ENCODE results near the gene BCAS3.
"Not testable (repeated sequence)": the region's sequence is repeated elsewhere in the genome, so short reads cannot be mapped to it uniquely, and the experiment has no call there.

BCAS3 gene

DNA sequence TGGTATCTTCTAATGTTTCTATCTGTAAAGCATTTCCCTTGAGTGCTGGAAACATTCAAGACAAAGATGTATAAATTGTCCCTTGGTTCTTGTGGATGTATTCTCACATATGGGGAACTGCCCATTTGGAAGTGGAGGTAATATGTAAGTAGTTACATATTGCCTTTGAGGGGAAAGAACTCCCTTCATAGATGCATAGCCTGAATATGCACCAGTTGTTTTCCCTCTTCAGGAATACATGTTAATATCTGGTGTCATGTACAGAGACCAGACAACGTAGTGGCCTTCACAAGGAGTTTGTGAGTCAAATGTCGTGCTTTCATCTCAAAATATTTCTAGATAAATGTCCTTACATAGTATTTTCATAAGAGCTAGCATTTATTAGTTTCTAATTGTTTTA is 213.5 kb downstream of the BCAS3 start:
- no peak for DNase-seq

- DNase-seq, result no peak
These were observed 215.8 kb downstream of the BCAS3 start for GRCh38 chr17:60893475-60893874.

DNA sequence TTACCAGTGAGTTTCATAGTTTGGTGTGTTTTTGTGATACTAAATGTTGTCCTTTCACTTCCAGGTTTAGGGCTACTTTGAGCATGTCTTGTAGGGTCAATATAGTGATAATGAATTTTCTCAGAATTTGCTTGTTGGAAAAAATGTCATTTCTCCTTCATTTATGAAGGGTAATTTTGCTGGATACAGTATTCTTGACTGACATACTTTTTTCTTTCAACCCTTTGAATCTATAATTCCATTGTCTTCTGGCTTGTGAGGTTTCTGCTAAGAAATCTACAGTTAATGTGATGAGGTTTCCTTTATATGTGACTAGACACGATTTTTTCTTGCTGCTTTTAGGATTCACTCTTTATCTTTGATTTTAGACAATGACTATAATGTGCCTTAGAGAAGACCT is 219.3 kb downstream of the BCAS3 start:
- no peak for DNase-seq

DNA sequence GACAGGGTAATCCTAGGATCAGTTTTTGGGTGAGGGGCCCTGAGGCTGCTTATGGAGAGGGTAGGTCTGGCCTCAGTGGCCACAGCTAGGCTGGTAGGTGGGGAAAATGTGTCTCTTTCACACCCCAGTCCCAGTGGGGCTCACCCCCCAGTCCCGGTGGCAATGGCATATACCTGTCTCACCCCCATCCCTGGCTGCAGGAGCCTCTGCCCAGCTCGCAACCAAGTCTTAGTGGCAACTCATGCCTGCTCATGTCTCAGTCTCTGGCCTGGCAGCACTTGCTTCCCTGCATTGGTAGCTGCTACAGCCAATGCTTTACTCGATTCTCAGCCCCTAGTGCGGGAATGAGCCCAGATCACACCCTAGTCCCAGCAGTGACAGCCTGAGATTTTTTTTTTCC is 221.5 kb downstream of the BCAS3 start:
- no peak for DNase-seq

- no peak for DNase-seq
These were observed 223.0 kb downstream of the BCAS3 start for GRCh38 chr17:60900688-60901087.

- DNase-seq, result peak; percentile 28 to 70 (median 64)
These were observed 223.6 kb downstream of the BCAS3 start for GRCh38 chr17:60901242-60901641.

DNA sequence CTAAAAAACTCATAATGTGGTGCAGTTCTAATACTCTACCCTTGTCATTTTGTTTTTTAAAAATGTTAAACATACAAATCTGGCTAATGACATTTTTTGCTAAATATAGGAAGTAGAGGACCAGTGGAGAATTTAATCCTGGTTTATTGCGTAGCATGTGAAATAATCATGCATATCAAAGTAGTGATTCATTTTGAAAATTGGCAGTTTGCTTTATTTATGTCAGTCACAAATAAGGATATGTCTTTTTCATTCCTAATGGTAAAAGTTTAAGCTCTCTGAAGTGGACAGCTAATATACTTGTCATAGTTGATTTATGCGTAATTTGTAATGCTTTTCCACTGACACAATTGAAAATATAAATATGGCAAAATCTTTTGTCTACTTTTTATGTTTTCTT is 224.2 kb downstream of the BCAS3 start:
- DNase-seq, result peak in 1 of 3 donors; percentile 7

GRCh38 chr17:60902399-60902798 is 224.7 kb downstream of the BCAS3 start:
- no peak for DNase-seq

DNA sequence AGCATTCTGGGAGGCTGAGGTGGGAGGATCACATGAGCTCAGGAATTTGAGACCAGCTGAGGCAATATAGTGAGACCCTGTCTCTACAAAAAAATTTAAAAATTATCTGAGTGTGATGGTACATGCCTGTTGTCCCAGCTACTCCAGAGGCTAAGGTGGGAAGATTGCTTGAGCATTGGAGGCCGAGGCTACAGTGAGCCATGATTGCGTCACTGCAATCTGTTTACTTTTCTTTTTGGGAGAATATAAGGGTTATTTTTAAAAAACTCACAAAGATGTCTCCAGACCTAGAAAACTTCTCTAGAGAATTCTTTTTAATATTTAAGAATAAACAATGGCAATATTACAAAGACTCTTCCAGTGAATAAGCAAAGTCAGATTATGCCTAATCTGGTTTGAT is 226.9 kb downstream of the BCAS3 start:
- no peak for DNase-seq

- DNase-seq, result no peak
These were observed 228.1 kb downstream of the BCAS3 start for GRCh38 chr17:60905709-60906108.

DNA sequence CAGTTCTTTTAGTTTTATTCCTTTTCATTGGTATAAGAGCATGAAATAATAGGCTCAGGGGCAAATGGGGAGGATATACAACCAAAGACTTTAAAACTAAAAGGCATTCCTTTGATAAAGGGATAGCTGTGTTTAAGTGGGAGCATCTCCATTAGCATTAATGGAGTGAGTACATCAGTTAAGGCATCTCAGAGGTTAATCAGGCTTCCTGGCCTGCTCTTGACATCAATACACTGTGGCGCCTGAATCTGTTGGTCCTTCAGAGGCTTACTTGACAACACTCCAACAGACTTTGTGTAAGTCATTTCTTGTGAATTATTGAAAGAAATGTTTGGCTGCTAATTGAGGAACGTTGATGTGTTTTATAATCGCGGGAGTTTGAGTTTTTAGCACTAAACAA is 230.7 kb downstream of the BCAS3 start:
- no peak for DNase-seq

DNA sequence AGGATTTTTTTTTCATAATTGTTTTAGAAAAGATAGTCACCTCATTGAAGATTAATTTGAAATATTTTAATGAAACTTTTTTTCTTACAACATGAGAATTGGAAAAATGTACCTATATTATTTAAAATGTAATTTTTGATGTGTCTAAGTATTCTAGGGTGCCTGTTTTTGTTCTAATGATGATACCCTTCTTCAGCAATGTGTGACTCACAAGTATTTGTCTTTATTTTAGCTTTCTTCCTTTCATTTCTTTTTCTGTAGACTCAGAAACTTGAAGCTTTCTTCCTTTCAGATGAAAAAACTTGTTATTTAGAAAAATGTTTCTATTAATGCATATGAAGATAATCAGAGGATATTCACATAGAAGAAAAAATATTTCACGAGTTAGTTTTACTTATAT is 231.8 kb downstream of the BCAS3 start:
- DNase-seq, result no peak

- no peak for DNase-seq
These were observed 232.8 kb downstream of the BCAS3 start for GRCh38 chr17:60910415-60910814.

- no peak for DNase-seq
These were observed 236.4 kb downstream of the BCAS3 start for GRCh38 chr17:60914078-60914477.

DNA sequence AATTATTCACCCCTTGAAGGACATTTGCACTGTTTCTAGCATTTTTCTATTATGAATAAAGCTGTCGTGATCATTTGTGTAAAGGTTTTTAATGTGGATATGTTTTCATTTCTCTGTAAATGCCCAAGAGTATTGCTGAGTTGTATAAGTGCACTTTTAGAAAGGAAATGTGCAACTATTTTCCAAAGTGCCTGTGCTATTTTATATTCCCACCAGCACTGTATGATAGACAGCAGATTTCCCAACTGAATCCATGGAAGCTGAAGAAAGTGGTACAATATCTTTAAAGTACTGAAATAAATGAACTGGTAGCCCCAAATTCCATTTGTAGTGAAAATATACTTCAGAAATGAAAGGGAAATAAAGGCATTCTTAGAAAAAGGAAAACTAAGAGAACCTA is 238.4 kb downstream of the BCAS3 start:
- no peak for DNase-seq

DNA sequence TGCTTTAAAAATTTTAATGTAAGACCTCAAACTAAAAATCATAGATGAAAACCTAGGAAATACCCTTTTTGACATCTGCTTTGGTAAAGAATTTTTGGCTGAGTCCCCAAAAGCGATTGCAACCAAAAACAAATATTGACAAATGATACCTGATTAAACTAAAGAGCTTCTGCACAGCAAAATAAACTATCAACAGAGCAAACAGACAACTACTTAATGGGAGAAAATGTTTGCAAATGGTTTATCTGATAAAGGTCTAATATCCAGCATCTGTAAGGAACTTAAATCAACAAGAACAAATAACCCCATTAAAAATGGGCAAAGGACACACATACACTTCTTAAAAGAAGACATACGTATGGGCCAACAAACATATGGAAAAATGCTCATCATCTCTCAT is 242.5 kb downstream of the BCAS3 start:
- no peak for DNase-seq

GRCh38 chr17:60923000-60923399 is 245.3 kb downstream of the BCAS3 start:
- no peak for DNase-seq

DNA sequence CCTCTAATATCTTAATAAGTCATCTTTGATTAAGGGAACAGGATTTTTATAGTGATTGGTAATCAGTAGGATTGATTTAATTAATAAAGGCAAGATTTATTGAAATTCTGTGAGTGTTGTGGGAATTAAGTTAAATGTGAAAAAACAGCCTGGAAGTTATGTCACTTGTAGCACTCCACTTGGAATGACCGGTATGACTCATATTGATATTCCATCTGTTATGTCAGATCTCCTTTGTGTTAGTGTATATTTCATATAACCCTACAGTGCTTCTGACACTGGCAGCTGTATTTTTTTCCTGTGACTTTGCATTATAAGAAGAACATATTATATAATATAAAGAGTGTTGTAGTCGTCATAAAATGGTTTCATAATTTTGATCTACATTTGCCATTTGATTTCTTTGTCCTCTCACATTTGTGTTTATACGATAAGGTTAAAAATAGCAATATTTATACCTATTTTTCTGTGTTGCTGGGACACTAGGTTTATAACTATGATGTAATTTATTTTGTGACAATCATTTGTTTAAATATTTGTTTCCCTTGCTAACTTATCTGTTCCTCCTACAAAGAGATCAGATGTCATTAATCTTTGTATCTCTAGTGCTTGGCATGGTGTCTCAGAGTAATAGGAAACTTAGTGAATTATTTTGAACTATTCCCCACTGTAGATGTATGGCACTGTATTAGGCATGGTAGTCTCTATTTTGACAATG is 249.0 kb downstream of the BCAS3 start:
- DNase-seq, result peak in 1 of 3 donors; percentile 11

- no peak for DNase-seq
These were observed 256.1 kb downstream of the BCAS3 start for GRCh38 chr17:60933739-60934138.

GRCh38 chr17:60934723-60935122 is 257.1 kb downstream of the BCAS3 start:
- DNase-seq, result no peak

DNA sequence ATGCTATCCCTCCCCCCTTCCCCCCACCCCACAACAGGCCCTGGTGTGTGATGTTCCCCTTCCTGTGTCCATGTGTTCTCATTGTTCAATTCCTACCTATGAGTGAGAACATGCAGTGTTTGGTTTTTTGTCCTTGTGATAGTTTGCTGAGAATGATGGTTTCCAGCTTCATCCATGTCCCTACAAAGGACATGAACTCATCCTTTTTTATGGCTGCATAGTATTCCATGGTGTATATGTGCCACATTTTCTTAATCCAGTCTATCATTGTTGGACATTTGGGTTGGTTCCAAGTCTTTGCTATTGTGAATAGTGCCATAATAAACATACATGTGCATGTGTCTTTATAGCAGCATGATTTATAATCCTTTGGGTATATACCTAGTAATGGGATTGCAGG is 258.3 kb downstream of the BCAS3 start:
- not testable (repeated sequence) for DNase-seq

DNA sequence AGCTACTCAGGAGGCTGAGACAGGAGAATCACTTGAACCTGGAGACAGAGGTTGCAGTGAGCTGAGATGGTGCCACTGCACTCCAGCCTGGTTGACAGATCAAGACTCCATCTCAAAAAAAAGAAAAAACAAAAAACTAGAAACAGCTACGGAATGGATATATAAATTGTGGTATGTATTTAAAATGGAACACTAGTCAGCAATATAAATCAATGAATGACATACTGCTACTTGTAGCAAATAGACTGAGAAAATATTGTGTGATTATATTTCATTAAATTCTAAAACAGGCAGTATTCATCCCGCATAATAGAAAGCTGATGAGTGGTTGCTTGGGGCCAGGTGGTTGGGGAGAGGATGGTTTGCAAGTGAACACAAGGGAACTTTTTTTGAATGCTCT is 261.7 kb downstream of the BCAS3 start:
- DNase-seq, result no peak

DNA sequence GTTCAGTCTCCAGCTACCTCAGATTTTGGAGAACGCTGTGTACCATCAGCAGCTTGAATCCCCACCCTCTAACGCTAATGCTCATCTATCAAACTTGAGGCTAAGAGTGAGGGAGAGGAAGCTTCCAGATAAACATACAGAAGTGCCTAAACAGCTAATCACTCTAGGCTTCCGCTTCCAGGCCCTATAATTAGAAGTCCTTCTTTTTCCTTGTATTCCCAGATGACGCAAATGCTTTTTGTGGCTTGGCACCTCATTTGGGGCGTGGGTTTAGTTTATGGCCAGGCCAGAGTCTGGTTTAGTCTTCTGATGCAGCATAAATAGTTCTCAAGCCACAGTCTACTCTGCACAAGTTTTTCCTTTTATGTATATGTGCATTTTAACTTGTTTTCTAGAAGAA is 263.4 kb downstream of the BCAS3 start:
- peak in 1 of 3 donors; percentile 3 for DNase-seq

DNA sequence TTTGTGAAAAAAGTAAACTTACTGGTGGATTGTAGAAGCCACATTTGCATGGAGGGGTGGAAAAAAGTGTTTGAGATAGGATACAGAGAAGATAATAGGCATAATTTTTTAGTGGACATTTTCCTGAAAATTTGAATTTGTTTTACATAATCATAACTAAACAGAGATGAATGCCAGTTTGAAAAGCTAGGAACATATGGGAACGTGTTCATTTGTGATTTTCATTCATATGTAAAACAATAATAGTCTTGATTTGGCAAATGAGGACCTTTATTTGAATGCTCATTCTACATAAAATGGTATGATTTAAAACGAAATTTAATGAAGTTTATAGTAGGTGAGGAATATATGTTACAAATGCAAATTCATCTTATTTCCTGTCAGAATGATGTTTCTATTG is 263.9 kb downstream of the BCAS3 start:
- DNase-seq, result no peak

- DNase-seq, result no peak
These were observed 267.1 kb downstream of the BCAS3 start for GRCh38 chr17:60944751-60945150.

Measured in suppressor macrophage treated with lipopolysaccharide for 1 hour (primary cell).